ENCODE results near the gene SYVN1.
A peak's percentile ranks its signal among the peaks of the same experiment; 100 is the strongest.
"Not testable (repeated sequence)": the region's sequence is repeated elsewhere in the genome, so short reads cannot be mapped to it uniquely, and the experiment has no call there.

Gene SYVN1

GRCh38 chr11:65126624-65127274 lies 7.6 kb downstream of the SYVN1 start:
- no peak for DNase-seq

GRCh38 chr11:65125197-65126056 lies 8.9 kb downstream of the SYVN1 start:
- DNase-seq = no peak

- no peak for DNase-seq
Observed at GRCh38 chr11:65124480-65125196, 9.7 kb downstream of the SYVN1 start.

GRCh38 chr11:65121865-65122696 lies 12.2 kb downstream of the SYVN1 start, which contains the start of the genes FAU and MRPL49:
Gene FAU (minus strand): TSS chr11:65122134. CDS start chr11:65121813, 321 bp downstream.
Gene MRPL49 (plus strand): TSS chr11:65122321. CDS start chr11:65122347, 26 bp downstream.
- peak; percentile 96 to 100 for DNase-seq

DNA sequence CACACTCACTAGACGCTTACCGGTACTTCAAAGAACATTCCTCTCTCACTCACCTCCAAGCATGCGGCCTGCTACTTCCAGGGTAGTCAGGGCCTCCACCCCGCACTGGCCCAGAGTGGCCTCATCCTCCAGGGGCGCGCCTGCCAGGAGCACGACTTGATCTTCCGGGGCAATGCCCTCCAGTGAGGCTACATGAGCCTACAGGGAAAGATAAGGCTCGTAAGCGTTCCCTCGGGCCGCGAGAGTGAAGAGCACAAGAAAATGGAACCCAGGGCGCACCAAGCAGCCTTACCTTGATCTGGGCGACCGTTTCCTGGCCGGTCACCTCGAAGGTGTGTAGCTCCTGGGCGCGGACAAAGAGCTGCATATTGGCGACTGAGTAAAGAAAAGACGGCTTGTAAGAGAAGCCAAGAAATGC lies 12.9 kb downstream of the SYVN1 start:
- DNase-seq = no peak

GRCh38 chr11:65120831-65121230 lies 13.5 kb downstream of the SYVN1 start:
- DNase-seq = no peak

DNA sequence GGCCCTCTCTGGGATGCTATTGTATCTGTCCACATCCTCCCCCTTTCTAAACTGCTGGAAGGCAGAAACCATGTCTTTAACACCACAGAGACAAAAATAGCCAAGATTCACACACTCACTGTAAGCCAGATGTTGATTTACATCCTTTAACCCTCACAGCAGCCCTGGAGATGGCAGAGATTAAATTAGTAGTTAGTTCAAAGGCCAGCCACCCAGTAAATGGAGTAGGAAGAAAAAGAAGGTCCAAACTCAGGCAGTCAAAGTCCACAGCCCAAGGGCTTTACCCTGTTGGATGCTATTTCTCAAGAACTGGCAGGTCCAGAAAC lies 14.7 kb downstream of the SYVN1 start:
- DNase-seq = no peak

DNA sequence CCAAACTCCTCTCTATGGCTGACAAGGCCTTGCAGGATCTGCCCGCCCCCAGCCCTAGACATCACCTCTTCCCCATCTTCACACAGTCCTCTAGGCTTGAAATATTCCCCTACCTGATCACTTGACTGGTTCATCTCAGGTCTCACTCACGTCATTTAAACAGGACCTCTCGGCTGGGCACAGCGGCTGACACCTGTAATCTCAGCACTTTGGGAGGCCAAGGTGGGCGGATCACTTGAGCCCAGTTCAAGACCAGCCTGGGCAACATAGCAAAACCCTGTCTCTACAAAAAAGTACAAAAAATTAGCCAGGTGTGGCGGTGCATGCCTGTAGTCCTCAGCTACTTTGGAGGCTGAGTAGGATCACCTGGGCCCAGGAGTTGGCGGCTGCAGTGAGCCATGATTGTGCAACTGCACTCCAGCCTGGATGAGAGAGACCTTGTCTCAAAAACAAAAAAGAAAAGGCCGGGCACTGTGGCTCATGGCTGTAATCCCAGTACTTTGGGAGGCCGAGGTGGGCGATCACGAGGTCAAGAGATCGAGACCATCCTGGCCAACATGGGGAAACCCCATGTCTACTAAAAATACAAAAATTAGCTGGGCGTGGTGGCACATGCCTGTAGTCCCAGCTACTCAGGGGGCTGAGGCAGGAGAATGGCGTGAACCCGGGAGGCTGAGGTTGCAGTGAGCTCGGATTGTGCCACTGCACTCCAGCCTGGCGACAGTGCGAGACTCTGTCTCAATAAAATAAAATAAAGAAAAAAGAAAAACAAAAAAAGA lies 15.2 kb downstream of the SYVN1 start:
- DNase-seq = not testable (repeated sequence)

GRCh38 chr11:65118097-65118837 lies 16.1 kb downstream of the SYVN1 start:
- no peak for DNase-seq

- DNase-seq = peak; percentile 99 to 100
Observed at GRCh38 chr11:65117206-65118096, 16.9 kb downstream of the SYVN1 start, which contains the start of gene ZNHIT2. Gene ZNHIT2 (minus strand): TSS chr11:65117701. CDS start chr11:65117653, 48 bp downstream.

GRCh38 chr11:65116370-65117205 lies 17.7 kb downstream of the SYVN1 start:
- DNase-seq = peak in 1 of 2 experiments; percentile 66

GRCh38 chr11:65115361-65116082 lies 18.8 kb downstream of the SYVN1 start:
- no peak for DNase-seq

DNA sequence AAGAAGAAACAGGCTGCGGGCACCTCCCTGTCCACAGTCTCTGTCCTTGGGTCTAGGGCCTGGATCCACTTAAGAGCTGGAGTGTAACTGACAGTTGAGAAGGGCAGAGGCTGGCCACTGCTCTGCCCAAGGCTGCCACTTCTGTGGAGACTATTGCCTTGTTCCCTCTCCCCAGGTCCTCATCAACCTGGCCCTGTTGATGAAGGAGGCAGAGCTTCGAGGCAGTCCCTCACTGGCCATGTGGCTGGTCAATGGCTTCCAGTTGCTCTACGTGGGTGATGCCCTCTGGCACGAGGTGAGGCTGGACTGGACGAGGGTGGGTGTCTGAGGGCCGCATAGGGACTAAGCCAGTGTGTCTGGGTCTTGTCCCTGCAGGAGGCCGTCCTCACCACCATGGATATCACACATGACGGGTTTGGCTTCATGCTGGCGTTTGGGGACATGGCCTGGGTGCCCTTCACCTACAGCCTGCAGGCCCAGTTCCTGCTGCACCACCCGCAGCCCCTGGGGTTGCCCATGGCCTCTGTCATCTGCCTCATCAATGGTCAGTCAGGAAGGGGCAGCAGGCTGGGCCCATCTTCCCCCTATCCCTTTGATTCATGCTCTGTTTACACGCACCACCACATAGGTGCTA lies 19.7 kb downstream of the SYVN1 start:
- DNase-seq = no peak

DNA sequence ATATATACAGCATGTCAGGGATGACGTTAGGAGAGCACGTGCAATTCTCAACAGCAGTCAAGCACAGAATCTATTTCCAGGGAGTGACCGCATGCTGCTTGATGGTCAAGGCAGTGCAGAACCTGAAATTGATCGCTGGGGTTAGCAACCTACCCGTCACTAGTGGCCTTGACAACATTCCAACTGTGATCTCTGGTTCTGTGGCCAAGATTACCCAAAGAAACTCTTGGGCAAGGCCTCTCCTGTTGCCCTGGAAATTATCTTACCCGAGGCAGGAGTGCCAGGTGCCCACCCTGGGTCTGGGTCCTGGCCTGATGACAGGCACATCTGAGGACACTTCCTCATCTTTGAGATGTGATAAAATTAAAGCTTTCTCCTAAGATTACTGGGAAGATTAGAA lies 20.5 kb downstream of the SYVN1 start:
- DNase-seq = no peak

- peak in 1 of 2 experiments; percentile 55 for DNase-seq
Observed at GRCh38 chr11:65113361-65113756, 21.0 kb downstream of the SYVN1 start.

DNA sequence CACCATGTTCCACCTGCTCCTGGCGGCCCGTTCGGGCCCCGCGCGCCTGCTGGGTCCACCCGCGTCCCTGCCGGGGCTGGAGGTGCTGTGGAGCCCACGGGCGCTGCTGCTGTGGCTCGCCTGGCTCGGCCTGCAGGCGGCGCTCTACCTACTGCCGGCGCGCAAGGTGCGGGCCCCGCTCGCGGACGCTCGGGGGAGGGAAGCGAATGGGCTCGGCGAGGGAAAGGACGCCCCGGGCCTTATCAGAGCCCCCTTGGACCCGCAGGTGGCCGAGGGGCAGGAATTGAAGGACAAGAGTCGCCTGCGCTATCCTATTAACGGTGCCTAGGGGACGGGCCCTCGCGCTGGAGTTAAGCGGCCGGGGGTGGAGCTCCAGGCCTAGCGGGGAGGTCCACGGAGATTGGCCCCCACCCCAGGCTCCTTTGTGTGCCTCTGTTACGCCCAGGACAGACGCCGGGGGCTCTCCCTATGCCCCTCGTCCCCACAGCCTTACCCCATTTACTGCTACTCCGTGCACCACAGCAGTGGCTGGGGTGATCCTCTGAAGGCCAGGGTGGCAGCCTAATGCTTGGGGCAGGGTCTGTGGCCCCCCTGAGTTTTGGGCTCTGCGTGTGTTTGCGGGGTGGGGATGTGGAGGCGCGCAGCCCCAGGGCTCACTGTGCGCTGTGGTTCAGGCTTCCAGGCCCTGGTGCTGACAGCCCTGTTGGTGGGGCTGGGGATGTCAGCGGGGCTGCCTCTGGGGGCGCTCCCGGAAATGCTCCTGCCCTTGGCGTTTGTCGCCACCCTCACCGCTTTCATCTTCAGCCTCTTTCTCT lies 21.6 kb downstream of the SYVN1 start:
- DNase-seq = peak in 1 of 2 experiments; percentile 85
